Endothelial cell (in vitro differentiated cells): ENCODE measurements around the gene SELENOO. TPM values are rescaled to one million over a fixed set of nuclear protein-coding genes. Genes with fewer than 3 reads are reported as not detected.

Source experiments
- DNase-seq: peaks from one replicate; pipeline ENCODE4 v3.0.0; 2021; ENCODE audit warnings: low spot score
- H3K27ac Mint-ChIP-seq: one replicate; pipeline ENCODE4 v1.8.0; 2021; ENCODE audit warnings: mixed read lengths, inconsistent platforms; ENCODE audit not compliant: unreplicated experiment
- H3K27me3 Mint-ChIP-seq: one replicate; pipeline ENCODE4 v1.8.0; 2021; ENCODE audit warnings: mild to moderate bottlenecking, moderate library complexity, mixed read lengths, inconsistent platforms; ENCODE audit not compliant: unreplicated experiment
- H3K36me3 Mint-ChIP-seq: one replicate; pipeline ENCODE4 v1.8.0; 2021; ENCODE audit warnings: mild to moderate bottlenecking, low read depth, mixed read lengths, inconsistent platforms; ENCODE audit not compliant: unreplicated experiment
- H3K4me1 Mint-ChIP-seq: one replicate; pipeline ENCODE4 v1.8.0; 2021; ENCODE audit warnings: mild to moderate bottlenecking, mixed read lengths, inconsistent platforms; ENCODE audit not compliant: unreplicated experiment
- H3K4me3 Mint-ChIP-seq: one replicate; pipeline ENCODE4 v1.8.0; 2021; ENCODE audit warnings: mild to moderate bottlenecking, mixed read lengths, inconsistent platforms; ENCODE audit not compliant: unreplicated experiment
- H3K9me3 Mint-ChIP-seq: one replicate; pipeline ENCODE4 v1.8.0; 2021; ENCODE audit warnings: mixed read lengths, inconsistent platforms; ENCODE audit not compliant: unreplicated experiment
- total RNA-seq: library from RNA; stranded (reverse); fragmentation: NEBNext Ultra II Directional; extraction: Animal tissue kit (Norgen Biotek cat#: 25700); gene quantifications from one replicate; pipeline ENCODE4 v1.2.1, GENCODE V29; 2021; ENCODE audit not compliant: unreplicated experiment
- TF ChIP-seq, protein P1 (sequence below): fragments of 200-600 bp; sonication (generic); IDR thresholded peaks from one replicate; pipeline ENCODE4 v1.5.0; 2021; ENCODE audit warnings: antibody characterized with exemption; ENCODE audit not compliant: unreplicated experiment

SELENOO gene
- total RNA-seq, 1 donor from 2014 or later: 18.7 TPM

DNA sequence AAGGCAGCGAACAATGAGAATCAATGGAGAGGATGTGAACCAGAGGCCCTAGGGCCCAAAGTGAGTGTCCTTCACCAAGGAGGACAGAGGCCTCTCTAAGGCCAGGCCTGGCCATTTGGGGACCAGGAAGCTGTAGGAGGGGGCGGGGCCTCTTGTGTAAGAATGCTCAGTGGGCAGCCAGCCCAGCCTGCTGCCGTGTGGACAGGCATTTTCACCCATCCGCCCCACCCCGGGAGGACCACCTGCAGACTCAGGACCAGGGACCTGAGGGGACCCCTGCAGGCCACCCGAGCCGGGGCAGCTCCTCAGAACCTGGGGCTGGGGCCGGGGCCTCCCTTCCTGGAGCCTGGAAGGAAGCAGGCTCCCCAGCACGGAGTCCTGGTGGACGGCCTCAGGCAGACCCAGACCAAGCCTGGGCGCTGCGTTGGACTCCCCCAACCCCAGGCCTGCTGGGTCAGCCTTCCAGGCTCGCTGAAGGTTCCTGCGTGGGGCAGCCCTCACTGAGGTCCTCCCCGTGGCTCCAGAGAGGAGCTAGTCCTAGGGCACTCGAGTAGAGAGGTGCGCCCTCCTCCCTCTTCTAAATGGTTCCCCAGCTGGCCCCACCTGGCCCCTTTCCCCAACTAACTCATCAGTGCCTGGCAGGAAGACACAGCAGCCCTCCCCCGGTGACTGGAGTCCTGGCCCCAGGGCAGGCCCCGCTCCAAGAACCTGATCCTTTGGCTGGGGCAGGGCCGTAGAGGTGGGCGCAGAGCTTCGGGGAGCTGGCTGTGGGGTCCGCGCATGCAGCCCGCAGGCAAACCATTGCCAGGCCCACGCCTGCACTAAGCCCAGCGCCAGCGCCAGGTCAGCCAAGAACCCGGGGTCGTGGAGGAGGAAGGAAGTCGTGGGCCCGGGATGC lies 16.6 kb upstream of the SELENOO start:
- TF ChIP-seq, protein P1, sequence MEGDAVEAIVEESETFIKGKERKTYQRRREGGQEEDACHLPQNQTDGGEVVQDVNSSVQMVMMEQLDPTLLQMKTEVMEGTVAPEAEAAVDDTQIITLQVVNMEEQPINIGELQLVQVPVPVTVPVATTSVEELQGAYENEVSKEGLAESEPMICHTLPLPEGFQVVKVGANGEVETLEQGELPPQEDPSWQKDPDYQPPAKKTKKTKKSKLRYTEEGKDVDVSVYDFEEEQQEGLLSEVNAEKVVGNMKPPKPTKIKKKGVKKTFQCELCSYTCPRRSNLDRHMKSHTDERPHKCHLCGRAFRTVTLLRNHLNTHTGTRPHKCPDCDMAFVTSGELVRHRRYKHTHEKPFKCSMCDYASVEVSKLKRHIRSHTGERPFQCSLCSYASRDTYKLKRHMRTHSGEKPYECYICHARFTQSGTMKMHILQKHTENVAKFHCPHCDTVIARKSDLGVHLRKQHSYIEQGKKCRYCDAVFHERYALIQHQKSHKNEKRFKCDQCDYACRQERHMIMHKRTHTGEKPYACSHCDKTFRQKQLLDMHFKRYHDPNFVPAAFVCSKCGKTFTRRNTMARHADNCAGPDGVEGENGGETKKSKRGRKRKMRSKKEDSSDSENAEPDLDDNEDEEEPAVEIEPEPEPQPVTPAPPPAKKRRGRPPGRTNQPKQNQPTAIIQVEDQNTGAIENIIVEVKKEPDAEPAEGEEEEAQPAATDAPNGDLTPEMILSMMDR: no peak
- no peak overlapping the region for H3K4me3 Mint-ChIP-seq
- H3K4me1 Mint-ChIP-seq: peaks cover 3% of the 10 kb centered on the region
- peaks cover 6% of the 10 kb centered on the region for H3K27me3 Mint-ChIP-seq
- no peaks in the 10 kb centered on the region for H3K9me3 Mint-ChIP-seq
- DNase-seq: no peak
- H3K27ac Mint-ChIP-seq: no peak overlapping the region
- H3K36me3 Mint-ChIP-seq: no peaks in the 10 kb centered on the region

DNA sequence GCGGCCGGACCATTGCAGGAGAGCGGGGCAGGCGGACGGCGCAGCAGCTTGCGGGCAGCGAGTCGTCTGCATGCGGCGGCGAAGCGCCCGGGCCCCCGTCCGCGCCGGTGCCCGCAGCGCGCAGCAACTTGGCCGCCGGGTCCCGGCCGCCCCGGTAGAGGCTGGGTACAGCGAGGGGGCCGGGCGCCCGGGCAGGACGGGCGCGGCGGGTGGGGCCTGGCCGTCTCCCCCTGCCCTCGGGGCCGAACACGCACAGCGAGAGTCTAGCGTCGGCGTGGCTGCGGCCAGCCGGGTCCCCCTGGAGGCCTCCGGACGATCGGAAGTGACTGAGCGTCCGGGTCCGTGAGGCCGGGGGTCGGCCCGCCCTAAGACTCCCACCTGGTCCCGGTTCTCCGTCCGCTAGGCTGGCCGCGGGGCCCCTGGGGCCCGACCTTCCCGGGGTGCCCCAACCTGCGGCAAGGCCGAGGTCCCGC lies 15.9 kb upstream of the SELENOO start:
- Mint-ChIP-seq H3K36me3 (no peaks in the 10 kb centered on the region), H3K4me1 (peaks cover 3% of the 10 kb centered on the region), H3K9me3 (no peaks in the 10 kb centered on the region), H3K4me3 (no peak overlapping the region), H3K27me3 (peaks cover 1% of the 10 kb centered on the region), H3K27ac (no peak overlapping the region)
- TF ChIP-seq, protein P1: no peak
- DNase-seq: no peak

DNA sequence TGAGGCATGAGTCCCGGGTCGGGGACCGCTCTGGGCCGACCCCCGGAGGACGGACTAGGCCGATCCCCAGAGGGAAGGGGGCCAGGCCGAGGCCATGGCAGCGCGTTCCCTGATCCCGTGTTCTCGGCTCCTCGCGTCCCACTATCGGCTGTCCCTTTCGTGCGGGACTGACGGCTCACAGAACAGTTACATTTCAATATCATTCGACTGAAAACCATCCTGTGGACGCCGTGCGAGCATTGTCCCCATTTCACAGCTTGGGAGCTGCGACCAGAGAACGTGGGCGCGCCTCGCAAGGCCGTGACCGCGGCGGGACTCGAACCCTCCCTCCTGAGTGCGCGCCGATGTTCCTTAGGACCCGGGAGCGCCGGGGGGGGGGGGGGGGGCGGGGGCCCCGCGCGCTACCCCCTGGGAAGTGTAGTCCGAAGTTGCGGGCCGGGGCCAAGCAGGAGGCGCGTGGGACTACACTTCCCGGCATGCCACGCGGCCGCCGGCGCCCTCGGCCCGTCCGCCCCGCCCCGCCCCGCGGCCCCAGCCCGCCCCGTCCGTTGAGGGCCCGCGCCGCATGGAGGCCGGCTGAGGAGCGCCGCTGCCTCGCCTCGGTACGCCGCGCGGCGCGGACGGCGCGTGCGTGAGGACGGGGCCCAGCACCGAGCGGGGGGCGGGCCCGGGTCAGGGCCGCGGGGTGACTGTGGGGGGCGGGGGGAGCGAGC lies 15.3 kb upstream of the SELENOO start, which contains the start of gene TRABD:
Gene TRABD, plus strand, starts transcription at position 539 of the 713 bp plus-strand sequence. CDS start 7,148 bp downstream, outside the sequence.
- Mint-ChIP-seq H3K4me1 (peaks cover 3% of the 10 kb centered on the region), H3K27me3 (peaks cover 1% of the 10 kb centered on the region), H3K27ac (no peak within 1 kb of the TSS), H3K36me3 (no peaks in the 10 kb centered on the region), H3K9me3 (no peaks in the 10 kb centered on the region), H3K4me3 (peak within 1 kb of the TSS; percentile 92)
- DNase-seq: peak; percentile 89
- TF ChIP-seq, protein P1: no peak

DNA sequence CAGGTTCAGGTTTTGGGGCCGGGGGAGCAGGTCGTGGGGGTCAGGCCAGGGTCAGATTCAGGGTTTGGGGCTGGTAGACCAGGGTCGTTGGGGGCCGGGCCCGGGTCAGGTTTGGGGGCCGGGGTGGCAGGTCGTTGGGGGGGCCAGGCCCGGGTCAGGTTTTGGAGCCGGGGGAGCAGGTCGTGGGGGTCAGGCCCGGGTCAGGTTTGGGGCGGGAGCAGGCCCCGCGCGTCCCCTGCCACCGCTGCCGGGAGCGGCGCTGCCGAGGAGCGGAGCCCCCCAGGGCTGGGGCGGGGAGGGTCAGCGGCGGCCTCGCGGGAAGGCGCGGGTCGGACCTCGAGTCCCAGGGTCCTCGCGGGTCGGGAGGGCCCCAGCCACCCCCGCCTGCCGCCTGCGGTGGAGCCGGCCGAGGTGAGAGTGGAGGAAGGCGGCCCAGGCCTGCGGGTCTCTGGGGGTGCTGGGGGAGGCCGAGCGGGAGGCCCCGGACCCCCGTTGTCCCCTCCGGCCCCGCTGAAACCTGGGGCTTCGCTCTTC lies 14.6 kb upstream of the SELENOO start:
- H3K27me3 Mint-ChIP-seq: peaks cover 3% of the 10 kb centered on the region
- peaks cover 3% of the 10 kb centered on the region for H3K4me1 Mint-ChIP-seq
- H3K36me3 Mint-ChIP-seq: peaks cover under 1% of the 10 kb centered on the region
- no peaks in the 10 kb centered on the region for H3K9me3 Mint-ChIP-seq
- peak overlapping the region; percentile 92 for H3K4me3 Mint-ChIP-seq
- H3K27ac Mint-ChIP-seq: no peak overlapping the region
- DNase-seq: no peak
- TF ChIP-seq, protein P1: no peak
